Activated CD4-positive, alpha-beta T cell treated with anti-CD3 and anti-CD28 coated beads, Interleukin-2, Interleukin-6, amounts not matched to agents 100 ng/mL and 50 ng/mL, durations not matched to agents 16 hours and 8 hours (primary cell): Measurements from ENCODE around the gene KAT7.
"Not testable (repeated sequence)": the region's sequence is repeated elsewhere in the genome, so short reads cannot be mapped to it uniquely, and the experiment has no call there.

Experiments
- DNase-seq: peaks from one replicate; pipeline ENCODE4 v3.0.0-alpha.2; 2020

The KAT7 gene

GRCh38 chr17:49788478-49789242, at the start of gene KAT7:
Gene KAT7, plus strand, starts transcription at chr17:49788681. Its CDS starts 154 bp downstream, at chr17:49788835.
- peak; percentile 99 for DNase-seq

DNA sequence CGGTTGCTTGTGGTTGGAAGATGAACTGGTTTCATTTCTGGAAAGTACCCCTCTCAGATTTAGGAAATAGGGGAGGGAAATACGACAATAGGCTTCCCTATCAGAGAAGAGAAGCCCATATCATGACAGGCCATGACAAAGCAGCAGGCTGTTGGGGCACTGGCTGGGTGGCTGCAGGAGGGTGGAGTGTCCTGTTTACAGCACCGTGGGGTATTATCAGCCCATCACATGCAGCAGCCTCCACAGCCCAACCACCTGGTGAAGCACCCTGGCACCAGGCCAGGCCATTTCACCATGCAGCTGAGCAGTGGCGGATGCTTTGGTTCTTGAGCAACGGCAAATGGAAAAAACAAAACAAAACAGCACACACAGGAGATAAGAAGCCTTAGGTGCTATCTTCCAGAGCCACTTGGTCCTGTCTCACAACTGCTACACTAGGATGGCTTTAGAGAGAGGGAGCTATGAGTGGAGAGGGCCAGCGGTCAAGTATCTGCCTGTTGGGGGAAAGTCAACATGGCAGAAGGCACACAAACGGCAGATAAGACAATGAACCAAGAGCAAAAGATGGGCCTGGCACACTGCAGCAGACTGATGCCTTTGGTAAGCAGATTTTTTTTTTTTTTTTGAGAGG, 48.7 kb upstream of the KAT7 start:
- DNase-seq = peak; percentile 86

GRCh38 chr17:49741009-49741691, 47.3 kb upstream of the KAT7 start:
- DNase-seq = no peak

- DNase-seq = no peak
These were observed 46.8 kb upstream of the KAT7 start for GRCh38 chr17:49741692-49742076.

DNA sequence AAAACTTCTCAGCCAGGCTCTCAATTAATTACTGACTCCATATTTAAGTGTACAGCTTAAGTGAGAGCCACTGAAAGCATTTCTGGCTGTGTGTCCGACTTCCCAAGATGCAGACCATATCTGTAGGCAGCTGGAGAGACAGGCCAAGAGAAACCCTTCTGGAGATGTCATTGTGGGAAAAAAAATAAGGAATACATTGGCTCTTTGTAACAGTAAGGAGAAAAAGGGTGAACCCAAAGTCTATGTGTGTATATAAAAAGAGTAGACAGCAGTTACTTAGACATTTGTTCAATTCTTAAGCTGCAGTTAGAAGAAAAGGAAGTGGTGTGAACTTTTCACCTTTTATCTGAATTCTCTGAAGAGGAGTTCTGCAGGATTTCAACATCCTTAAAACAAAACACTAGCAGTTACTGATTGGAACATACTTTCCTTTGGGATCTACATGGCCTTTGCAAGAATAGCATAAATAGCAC, 46.3 kb upstream of the KAT7 start:
- DNase-seq = no peak

DNA sequence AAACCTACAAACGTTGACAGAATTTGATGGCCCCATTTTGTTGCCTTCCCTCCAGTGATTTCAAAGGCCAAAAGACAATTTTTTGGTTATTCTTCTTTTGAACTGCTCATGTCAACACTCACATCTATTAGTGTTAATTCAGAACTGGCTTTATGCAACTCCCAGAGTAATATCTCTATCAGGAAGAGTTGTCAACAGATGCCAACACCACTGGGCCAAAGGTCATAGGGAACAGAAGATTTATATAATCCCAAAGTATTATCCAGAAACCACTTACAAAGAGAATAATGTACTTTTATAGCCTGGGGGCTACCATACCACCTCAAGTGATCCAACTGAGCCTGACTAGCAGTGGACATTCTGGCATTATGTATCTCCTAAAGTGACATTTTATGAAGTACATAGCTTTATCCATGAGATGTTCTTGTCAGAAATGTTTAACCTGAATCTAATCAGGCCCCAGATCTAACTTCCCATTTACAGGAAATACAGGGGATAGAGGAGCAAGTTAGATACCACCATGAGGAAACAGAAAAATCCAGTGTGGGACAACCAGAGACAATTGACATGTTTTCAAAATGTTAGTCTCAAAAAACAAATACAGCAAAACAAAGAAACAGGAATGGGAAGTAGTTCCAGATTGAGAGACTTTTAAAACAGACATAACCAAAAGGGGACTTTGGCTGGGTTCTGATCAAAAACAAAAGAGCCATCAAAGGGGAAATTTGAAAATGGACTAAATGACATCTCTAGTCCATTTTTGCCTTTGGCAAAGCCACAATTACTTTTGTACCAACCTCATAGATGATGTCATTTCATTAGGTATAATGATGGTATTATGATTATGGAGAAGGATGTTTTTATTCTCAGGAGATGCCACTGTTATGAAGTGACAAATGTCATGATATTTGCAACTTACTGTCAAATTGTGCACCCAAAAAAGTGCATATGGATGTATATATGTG, 43.0 kb upstream of the KAT7 start:
- DNase-seq = no peak

- no peak for DNase-seq
These were observed 41.5 kb upstream of the KAT7 start for GRCh38 chr17:49746791-49747490.

GRCh38 chr17:49747632-49748031, 40.8 kb upstream of the KAT7 start:
- DNase-seq = no peak

DNA sequence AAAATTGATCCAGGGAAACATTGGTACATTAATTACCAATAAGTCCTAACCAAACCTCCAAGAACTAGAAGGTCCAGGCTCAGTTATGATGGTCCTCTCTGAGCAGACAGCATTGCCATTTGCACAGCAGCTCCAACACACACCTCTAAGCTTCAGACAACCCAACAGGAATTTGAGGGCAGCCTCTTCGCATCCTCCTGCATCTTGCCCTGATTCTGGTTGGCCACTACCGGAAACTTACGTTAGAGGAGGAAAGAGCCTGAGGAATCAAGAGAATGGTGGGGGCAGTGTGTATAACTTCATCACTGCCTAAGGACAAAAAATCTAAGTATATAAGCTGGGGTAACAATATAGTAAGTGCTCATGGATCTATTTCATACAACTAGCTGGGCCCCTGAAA, 40.3 kb upstream of the KAT7 start:
- DNase-seq = no peak

DNA sequence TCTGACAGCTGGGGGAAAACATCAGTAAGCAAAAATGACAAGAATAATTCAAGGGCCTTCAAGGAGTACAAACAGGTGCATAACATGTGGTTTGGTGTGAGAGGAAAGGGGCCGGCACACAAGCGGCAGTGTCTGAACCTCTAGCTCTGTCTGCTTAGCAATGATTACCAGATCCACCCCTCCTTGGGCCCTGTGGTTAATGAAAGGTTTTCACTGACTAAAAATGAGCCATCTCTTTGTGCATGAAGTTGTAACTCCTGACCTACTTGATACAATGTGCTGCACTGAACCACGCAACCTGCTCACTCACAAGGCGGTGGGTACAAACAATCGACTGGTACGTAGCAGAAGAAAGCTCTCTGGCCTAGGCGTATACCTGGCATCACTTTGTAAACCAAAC, 39.7 kb upstream of the KAT7 start:
- DNase-seq = peak; percentile 81

GRCh38 chr17:49749730-49750129, 38.8 kb upstream of the KAT7 start:
- no peak for DNase-seq

DNA sequence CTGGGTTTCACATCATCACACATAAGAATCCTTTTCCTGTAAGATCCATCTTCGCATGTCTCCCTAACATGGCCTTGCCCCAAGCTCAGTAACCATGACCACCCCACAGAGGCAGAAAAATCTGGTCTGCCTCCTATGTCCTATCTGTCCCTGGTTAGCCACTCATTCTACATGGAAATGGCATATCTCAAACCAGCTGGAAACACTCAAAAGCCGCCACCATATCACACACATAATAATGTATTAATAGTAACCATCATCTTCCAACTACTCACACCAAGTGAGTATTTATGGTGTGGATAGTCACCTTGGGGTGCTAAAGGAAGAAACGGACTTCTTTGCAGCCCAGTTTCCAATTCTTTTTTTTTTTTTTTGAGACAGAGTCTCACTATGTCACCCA, 36.0 kb upstream of the KAT7 start:
- no peak for DNase-seq

- no peak for DNase-seq
These were observed 34.5 kb upstream of the KAT7 start for GRCh38 chr17:49753959-49754391.

GRCh38 chr17:49755663-49756283, 32.7 kb upstream of the KAT7 start:
- no peak for DNase-seq

- DNase-seq = no peak
These were observed 31.9 kb upstream of the KAT7 start for GRCh38 chr17:49756323-49757150.

DNA sequence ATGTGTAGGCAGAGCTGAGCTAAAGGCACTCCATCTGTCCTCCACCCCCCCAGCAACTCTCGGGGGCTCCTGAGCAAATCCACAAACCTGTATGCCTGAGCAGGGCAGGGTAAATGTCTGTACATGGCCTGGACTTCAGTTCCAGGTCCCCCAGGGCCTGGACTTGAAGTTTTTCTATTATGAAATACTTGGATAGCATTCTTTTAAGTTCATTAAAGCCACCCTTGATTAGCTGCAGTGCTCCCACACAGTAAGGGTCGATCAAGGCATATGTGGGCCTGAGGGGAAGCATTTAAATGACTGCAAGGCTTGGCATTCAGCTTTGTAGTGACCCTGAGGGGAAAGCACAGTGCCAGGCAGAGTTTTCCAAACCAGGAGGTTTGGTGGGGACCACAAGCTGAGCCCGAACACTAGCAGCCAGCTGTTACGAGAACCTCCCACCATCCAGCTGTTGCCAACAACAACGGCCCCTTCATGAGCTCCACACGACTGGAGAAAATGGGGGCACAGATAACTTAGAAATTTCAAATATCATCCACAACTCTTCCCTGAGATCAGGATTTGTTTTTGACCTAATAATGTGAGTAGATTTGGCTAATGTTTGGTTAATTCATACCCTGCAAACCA, 31.2 kb upstream of the KAT7 start:
- no peak for DNase-seq

DNA sequence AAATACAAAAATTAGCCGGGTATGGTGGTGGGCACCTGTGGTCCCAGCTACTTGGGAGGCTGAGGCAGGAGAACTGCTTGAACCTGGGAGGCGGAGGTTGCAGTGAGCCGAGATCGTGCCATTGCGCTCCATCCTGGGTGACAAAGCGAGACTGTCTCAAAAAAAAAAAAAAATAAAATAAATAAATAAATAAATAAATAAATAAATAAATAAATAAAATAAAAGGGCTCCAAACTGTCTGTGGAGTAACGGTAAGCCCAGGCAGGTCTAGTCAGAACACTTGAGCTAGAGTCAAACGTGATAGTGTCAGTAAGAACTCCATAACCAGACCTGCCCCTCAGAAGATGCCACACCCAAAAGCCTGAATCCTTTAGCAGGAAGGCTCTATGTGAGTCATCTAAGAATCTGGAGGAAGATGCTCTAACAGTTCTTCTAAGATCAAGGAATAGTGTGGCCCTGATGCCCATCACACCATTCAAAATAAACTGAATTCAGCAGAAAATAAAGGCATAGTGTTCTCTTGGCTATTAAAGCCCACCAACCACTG, 29.9 kb upstream of the KAT7 start:
- not testable (repeated sequence) for DNase-seq

DNA sequence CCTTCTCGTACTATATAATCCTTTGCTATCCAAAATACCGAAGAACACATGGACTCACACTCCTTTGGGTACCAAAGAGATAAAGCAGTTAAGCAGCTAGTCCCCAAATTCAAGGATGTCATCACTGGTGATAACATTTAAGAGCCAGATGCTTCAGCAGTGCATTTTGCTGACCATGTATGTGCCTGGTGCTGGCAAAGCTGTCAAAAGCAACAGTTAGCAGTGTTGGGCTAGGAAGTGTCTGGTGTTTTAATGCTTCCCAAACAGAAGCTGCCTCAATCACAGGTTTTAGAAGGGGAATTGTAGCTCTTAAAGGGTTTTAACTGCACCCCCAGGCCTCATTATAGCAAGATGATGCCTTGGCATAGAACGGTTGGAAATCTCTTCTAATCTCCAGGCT, 29.3 kb upstream of the KAT7 start:
- no peak for DNase-seq

GRCh38 chr17:49760296-49760695, 28.2 kb upstream of the KAT7 start:
- no peak for DNase-seq
